ENCODE data around the gene SS18L1.

DNA sequence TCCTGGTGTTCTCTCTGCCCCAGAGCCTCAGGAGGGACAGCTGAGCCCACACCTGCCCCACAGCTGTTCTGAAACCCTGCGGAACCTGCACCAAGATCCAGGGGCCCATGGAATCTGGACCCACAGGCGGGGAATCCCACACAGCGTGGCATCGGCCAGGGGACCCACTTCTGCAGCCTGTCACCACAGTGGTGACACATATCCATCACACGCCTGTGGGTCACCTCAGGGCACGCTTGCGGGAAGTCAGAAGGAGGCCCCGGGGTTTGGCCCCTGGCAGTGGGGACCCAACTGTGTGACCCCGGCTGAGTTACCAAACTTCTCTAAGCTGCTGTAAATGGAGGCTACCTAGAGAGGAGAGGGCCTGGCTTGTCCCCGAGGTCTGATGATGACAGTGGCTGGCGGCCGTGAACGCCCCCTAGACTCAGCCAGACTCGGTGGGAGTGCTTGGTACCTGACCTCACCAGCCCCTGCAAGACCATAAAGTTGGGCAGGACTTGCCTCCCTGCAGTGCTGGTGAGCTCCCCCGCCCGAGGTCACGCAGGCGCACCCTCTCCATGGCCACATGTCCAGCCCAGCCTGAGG lies 78.8 kb downstream of the SS18L1 start:
- no peak for TF ChIP-seq CTCF (IDR thresholded peaks at IDR 0.05)
- no peak for TF ChIP-seq POLR2AphosphoS5 (IDR thresholded peaks at IDR 0.05)
- TF ChIP-seq POLR2A (IDR thresholded peaks at IDR 0.05), result no peak
- TF ChIP-seq EP300 (IDR thresholded peaks at IDR 0.05), result no peak

Measured in upper lobe of left lung (tissue), 4 donors.